Measurements from ENCODE around the gene DYNLT1. TPM values are rescaled to one million over a fixed set of nuclear protein-coding genes. Genes with fewer than 3 reads are reported as not detected.

Gene DYNLT1
- total and polyA plus RNA-seq, 7 donors = 68.7 to 457 (median 118) TPM

GRCh38 chr6:158631678-158632537 is 12.6 kb downstream of the DYNLT1 start:
- Histone ChIP-seq H3K27ac (peak overlapping the region; percentile 54 to 68 (median 57)), H3K4me3 (no peak overlapping the region), H3K4me1 (peaks cover 0 to 18% (median 11%) of the 10 kb centered on the region in 4 donors), H3K36me3 (peaks cover 0 to 62% (median 13%) of the 10 kb centered on the region in 4 donors), H3K27me3 (no peaks in the 10 kb centered on the region), H3K9me3 (no peaks in the 10 kb centered on the region)
- TF ChIP-seq POLR2A (IDR thresholded peaks at IDR 0.05) (no peak), POLR2AphosphoS5 (IDR thresholded peaks at IDR 0.05) (peak in 1 of 4 donors; percentile 8), EP300 (IDR thresholded peaks at IDR 0.05) (no peak)
- peak; percentile 85 for DNase-seq
- intact Hi-C loops (cut with DNase I) = no loop called here
- 28 to 55% methylated on average over 19 of the region's 19 CpGs for WGBS, 2 donors

GRCh38 chr6:158630938-158631616 is 13.5 kb downstream of the DYNLT1 start:
- peak overlapping the region; percentile 54 to 68 (median 57) for H3K27ac ChIP-seq
- H3K36me3 ChIP-seq = peaks cover 0 to 62% (median 9%) of the 10 kb centered on the region in 4 donors
- peak in 2 of 4 donors; percentile 15 to 25 for TF ChIP-seq POLR2AphosphoS5 (IDR thresholded peaks at IDR 0.05)
- TF ChIP-seq POLR2A (IDR thresholded peaks at IDR 0.05) = no peak
- H3K9me3 ChIP-seq = no peaks in the 10 kb centered on the region
- H3K4me1 ChIP-seq = peaks cover 0 to 18% (median 11%) of the 10 kb centered on the region in 4 donors
- no peak overlapping the region for H3K4me3 ChIP-seq
- intact Hi-C loops (cut with DNase I) = no loop called here
- DNase-seq = peak; percentile 78
- no peaks in the 10 kb centered on the region for H3K27me3 ChIP-seq
- WGBS, 2 donors = 44 to 72% methylated on average over 19 of the region's 19 CpGs

- intact Hi-C loops (cut with DNase I) = no loop called here
- WGBS, 2 donors = 84 to 90% methylated on average over 20 of the region's 20 CpGs
- Histone ChIP-seq H3K27ac (peak overlapping the region in 1 of 4 donors; percentile 54), H3K27me3 (no peaks in the 10 kb centered on the region), H3K4me3 (no peak overlapping the region), H3K9me3 (no peaks in the 10 kb centered on the region), H3K36me3 (peaks cover 0 to 65% (median 10%) of the 10 kb centered on the region in 4 donors), H3K4me1 (peaks cover 0 to 18% (median 11%) of the 10 kb centered on the region in 4 donors)
- TF ChIP-seq EP300 (IDR thresholded peaks at IDR 0.05) (no peak), POLR2A (IDR thresholded peaks at IDR 0.05) (no peak), POLR2AphosphoS5 (IDR thresholded peaks at IDR 0.05) (no peak), CTCF (IDR thresholded peaks at IDR 0.05) (no peak)
- DNase-seq = no peak
These were observed 14.9 kb downstream of the DYNLT1 start for GRCh38 chr6:158629367-158630221.

GRCh38 chr6:158628542-158628941 is 16.0 kb downstream of the DYNLT1 start:
- Histone ChIP-seq H3K27ac (no peak overlapping the region), H3K4me1 (peaks cover 0 to 18% (median 11%) of the 10 kb centered on the region in 4 donors), H3K9me3 (no peaks in the 10 kb centered on the region), H3K27me3 (no peaks in the 10 kb centered on the region), H3K4me3 (no peak overlapping the region), H3K36me3 (peaks cover 0 to 58% (median 10%) of the 10 kb centered on the region in 4 donors)
- no peak for DNase-seq
- intact Hi-C loops (cut with DNase I) = no loop called here
- WGBS, 2 donors = 94 to 95% methylated on average over 17 of the region's 17 CpGs
- TF ChIP-seq EP300 (IDR thresholded peaks at IDR 0.05) (no peak), POLR2AphosphoS5 (IDR thresholded peaks at IDR 0.05) (no peak), POLR2A (IDR thresholded peaks at IDR 0.05) (no peak), CTCF (IDR thresholded peaks at IDR 0.05) (no peak)

- 93 to 96% methylated on average over 9 of the region's 9 CpGs for WGBS, 2 donors
- Histone ChIP-seq H3K36me3 (peaks cover 0 to 53% (median 8%) of the 10 kb centered on the region in 4 donors), H3K9me3 (no peaks in the 10 kb centered on the region), H3K27ac (no peak overlapping the region), H3K4me1 (peaks cover 0 to 18% (median 11%) of the 10 kb centered on the region in 4 donors), H3K27me3 (no peaks in the 10 kb centered on the region), H3K4me3 (no peak overlapping the region)
- no peak for TF ChIP-seq CTCF (IDR thresholded peaks at IDR 0.05)
- intact Hi-C loops (cut with DNase I) = no loop called here
- DNase-seq = no peak
These were observed 16.7 kb downstream of the DYNLT1 start for GRCh38 chr6:158627940-158628211.
